Measurements from ENCODE around the gene RIPK3. TPM values are rescaled to one million over a fixed set of nuclear protein-coding genes. Genes with fewer than 3 reads are reported as not detected.

RIPK3 gene
- total RNA-seq, 1 experiment from 2014 or later, result 0.35 TPM

DNA sequence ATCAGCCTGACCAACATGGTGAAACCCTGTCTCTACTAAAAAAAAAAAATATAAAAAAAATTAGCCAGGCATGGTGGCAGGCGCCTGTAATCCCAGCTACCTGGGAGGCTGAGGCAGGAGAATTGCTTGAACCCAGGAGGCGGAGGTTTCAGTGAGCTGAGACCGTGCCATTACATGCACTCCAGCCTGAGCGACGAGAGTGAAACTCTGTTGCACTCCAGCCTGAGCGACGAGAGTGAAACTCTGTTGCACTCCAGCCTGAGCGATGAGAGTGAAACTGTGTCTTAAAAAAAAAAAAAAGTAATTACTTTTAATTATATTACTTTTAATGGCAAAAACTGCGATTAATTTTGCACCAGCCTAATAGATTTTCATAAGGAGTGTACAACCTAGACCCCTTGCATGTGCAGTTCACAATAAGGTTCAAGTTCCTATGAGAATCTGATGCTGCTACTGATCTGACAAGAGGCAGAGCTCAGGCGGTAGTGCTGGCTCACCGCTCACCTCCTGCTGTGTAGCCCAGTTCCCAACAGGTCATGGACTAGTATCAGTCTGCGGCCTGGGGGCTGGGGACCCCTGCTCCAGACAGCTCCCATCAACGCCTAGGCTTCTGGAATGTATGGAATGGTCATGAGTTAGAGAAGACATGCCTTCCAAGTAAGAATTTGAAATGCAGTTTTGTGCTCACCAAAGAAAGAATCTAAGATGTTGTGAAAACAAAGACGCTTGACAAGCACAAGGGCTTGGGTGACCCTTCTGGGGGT is 18.4 kb downstream of the RIPK3 start:
- H3K36me3 Mint-ChIP-seq (ENCODE audit: insufficient read depth in 1 of 3, low read depth in 3 of 3), result no peaks in the 10 kb centered on the region
- WGBS (ENCODE audit: extremely low coverage, insufficient read length, low lambda C conversion rate), result no CpG with 5 or more reads among the region's 14 CpGs
- no peak overlapping the region for H3K23ac ChIP-seq (ENCODE audit: insufficient read length, low read depth, low read length)
- H3K4me1 Mint-ChIP-seq, result no peaks in the 10 kb centered on the region
- H3K4ac ChIP-seq (ENCODE audit: low read depth, low read length), result no peak overlapping the region
- H2BK15ac ChIP-seq (ENCODE audit: low read depth, low read length), result no peak overlapping the region
- no peak for DNase-seq
- no peak overlapping the region for H3K4me2 ChIP-seq (ENCODE audit: insufficient read depth, insufficient read length, low read length)
- no peak overlapping the region for H2AK5ac ChIP-seq (ENCODE audit: insufficient read length, low read length)
- H2BK120ac ChIP-seq (ENCODE audit: low read depth, low read length, poor library complexity, severe bottlenecking), result no peak overlapping the region
- H3K9me3 Mint-ChIP-seq, result no peaks in the 10 kb centered on the region; a peak in 1 of 5 replicates
- H4K91ac ChIP-seq (ENCODE audit: insufficient read length, low read depth, low read length), result no peak overlapping the region
- no peaks in the 10 kb centered on the region for H3K79me2 ChIP-seq (ENCODE audit: insufficient read depth, low read length)
- peaks cover 71% of the 10 kb centered on the region for H3K27me3 Mint-ChIP-seq (ENCODE audit: low read depth)
- H3K27ac ChIP-seq (ENCODE audit: insufficient read length, low read depth, low read length), result no peak overlapping the region
- no peak overlapping the region for H4K8ac ChIP-seq (replicated peaks; ENCODE audit: insufficient read length, low read depth, low read length)
- no peak overlapping the region for H3K14ac ChIP-seq (ENCODE audit: insufficient read depth, low read length)
- peaks cover 2% of the 10 kb centered on the region; the same call in 1 of the 2 replicates for H3K27me3 ChIP-seq (ENCODE audit: insufficient read depth, low read length)
- H3K9ac ChIP-seq (ENCODE audit: extremely low read depth, insufficient read length, low read length), result no peak overlapping the region
- H3K79me1 ChIP-seq (ENCODE audit: insufficient read depth, low read depth, low read length, poor library complexity, severe bottlenecking), result no peaks in the 10 kb centered on the region
- no peak overlapping the region for H2BK20ac ChIP-seq (ENCODE audit: low read depth, low read length, poor library complexity, severe bottlenecking)
- no peak overlapping the region for H3T11ph ChIP-seq (ENCODE audit: low read length)
- H3K18ac ChIP-seq (ENCODE audit: insufficient read length, low read depth, low read length), result no peak overlapping the region
- no peak overlapping the region for H2AFZ ChIP-seq (ENCODE audit: low read length)
- H3K23me2 ChIP-seq (ENCODE audit: insufficient read length, low read depth, low read length, poor library complexity, severe bottlenecking), result no peaks in the 10 kb centered on the region
- no peak overlapping the region for H4K5ac ChIP-seq (ENCODE audit: insufficient read length, low read depth, low read length)
- H3K56ac ChIP-seq (ENCODE audit: insufficient read length, low read depth, low read length), result no peak overlapping the region
- no peaks in the 10 kb centered on the region for H3K9me3 ChIP-seq (ENCODE audit: control insufficient read depth, low read depth, low read length)
- TF ChIP-seq, protein P1, sequence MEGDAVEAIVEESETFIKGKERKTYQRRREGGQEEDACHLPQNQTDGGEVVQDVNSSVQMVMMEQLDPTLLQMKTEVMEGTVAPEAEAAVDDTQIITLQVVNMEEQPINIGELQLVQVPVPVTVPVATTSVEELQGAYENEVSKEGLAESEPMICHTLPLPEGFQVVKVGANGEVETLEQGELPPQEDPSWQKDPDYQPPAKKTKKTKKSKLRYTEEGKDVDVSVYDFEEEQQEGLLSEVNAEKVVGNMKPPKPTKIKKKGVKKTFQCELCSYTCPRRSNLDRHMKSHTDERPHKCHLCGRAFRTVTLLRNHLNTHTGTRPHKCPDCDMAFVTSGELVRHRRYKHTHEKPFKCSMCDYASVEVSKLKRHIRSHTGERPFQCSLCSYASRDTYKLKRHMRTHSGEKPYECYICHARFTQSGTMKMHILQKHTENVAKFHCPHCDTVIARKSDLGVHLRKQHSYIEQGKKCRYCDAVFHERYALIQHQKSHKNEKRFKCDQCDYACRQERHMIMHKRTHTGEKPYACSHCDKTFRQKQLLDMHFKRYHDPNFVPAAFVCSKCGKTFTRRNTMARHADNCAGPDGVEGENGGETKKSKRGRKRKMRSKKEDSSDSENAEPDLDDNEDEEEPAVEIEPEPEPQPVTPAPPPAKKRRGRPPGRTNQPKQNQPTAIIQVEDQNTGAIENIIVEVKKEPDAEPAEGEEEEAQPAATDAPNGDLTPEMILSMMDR (conservative IDR thresholded peaks at IDR 0.05), result no peak
- H2BK5ac ChIP-seq (ENCODE audit: insufficient read length, low read length), result no peak overlapping the region
- no peaks in the 10 kb centered on the region for H4K20me1 ChIP-seq (ENCODE audit: control insufficient read depth, insufficient read depth, insufficient read length)
- no peak overlapping the region for H3K27ac Mint-ChIP-seq
- no peaks in the 10 kb centered on the region for H3K4me1 ChIP-seq (ENCODE audit: insufficient read depth, low read length)
- H2BK12ac ChIP-seq (ENCODE audit: insufficient read length, low read depth, low read length), result no peak overlapping the region
- H3K4me3 Mint-ChIP-seq, result no peak overlapping the region
